ENCODE results near the gene SLC39A3. TPM values are rescaled to one million over a fixed set of nuclear protein-coding genes. Genes with fewer than 3 reads are reported as not detected.

SLC39A3 gene
- total RNA-seq, 1 experiment from 2014 or later: 28.2 TPM

DNA sequence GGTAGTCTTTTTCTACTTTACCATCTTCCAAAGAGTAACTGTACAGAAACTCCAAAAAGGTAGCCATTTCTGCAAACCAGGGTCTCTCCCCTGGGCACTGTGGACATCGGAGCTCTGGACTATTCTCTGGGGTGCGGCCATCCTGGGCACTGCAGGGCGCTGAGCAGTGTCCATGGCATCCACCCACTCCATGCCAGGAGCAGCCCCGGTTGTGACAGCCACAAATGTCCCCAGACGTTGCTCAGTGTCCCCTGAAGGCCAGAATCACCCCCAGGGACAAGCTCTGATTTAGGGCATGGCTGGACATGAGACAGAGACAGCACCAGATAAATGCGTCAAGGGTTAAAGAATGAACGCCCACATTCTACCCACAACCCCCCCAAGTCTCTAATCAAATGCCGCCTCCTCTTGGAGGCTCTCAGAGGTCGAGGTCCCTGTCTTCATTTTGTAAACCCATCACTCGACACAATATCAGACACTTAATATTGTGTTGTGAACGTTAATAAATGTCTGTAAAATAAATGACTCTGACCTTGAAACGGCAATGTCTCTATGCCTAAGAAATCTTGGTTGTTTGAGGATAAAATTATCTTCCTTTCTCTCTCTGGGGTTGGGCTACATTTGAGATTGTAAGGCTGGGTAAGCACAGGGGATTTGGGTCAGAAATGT is 46.2 kb downstream of the SLC39A3 start:
- H3K27me3 Mint-ChIP-seq (ENCODE audit: unreplicated experiment): peaks cover 22% of the 10 kb centered on the region
- no peak for DNase-seq
- H3K9me3 Mint-ChIP-seq (ENCODE audit: low read depth, unreplicated experiment): no peaks in the 10 kb centered on the region
- no TSS peak for BruUV-seq (replicated peaks)
- no peaks in the 10 kb centered on the region for H3K36me3 Mint-ChIP-seq (ENCODE audit: insufficient read depth, unreplicated experiment)
- CTCF ChIA-PET: no interaction called here
- H3K4me3 Mint-ChIP-seq (ENCODE audit: low read depth, unreplicated experiment): no peak overlapping the region
- H3K27ac Mint-ChIP-seq (ENCODE audit: unreplicated experiment): no peak overlapping the region
- intact Hi-C loops (cut with micrococcal nuclease; ENCODE audit: unreplicated experiment): no loop called here
- TF ChIP-seq, protein P1, sequence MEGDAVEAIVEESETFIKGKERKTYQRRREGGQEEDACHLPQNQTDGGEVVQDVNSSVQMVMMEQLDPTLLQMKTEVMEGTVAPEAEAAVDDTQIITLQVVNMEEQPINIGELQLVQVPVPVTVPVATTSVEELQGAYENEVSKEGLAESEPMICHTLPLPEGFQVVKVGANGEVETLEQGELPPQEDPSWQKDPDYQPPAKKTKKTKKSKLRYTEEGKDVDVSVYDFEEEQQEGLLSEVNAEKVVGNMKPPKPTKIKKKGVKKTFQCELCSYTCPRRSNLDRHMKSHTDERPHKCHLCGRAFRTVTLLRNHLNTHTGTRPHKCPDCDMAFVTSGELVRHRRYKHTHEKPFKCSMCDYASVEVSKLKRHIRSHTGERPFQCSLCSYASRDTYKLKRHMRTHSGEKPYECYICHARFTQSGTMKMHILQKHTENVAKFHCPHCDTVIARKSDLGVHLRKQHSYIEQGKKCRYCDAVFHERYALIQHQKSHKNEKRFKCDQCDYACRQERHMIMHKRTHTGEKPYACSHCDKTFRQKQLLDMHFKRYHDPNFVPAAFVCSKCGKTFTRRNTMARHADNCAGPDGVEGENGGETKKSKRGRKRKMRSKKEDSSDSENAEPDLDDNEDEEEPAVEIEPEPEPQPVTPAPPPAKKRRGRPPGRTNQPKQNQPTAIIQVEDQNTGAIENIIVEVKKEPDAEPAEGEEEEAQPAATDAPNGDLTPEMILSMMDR (IDR thresholded peaks at IDR 0.05; ENCODE audit: unreplicated experiment): no peak
- peaks cover 8% of the 10 kb centered on the region for H3K4me1 Mint-ChIP-seq (ENCODE audit: low read depth, unreplicated experiment)

- TF ChIP-seq, protein P1 (IDR thresholded peaks at IDR 0.05; ENCODE audit: unreplicated experiment): no peak
- Mint-ChIP-seq H3K4me3 (ENCODE audit: low read depth, unreplicated experiment) (no peak overlapping the region), H3K27ac (ENCODE audit: unreplicated experiment) (no peak overlapping the region), H3K27me3 (ENCODE audit: unreplicated experiment) (peaks cover 22% of the 10 kb centered on the region), H3K36me3 (ENCODE audit: insufficient read depth, unreplicated experiment) (no peaks in the 10 kb centered on the region), H3K9me3 (ENCODE audit: low read depth, unreplicated experiment) (no peaks in the 10 kb centered on the region), H3K4me1 (ENCODE audit: low read depth, unreplicated experiment) (peaks cover 8% of the 10 kb centered on the region)
- DNase-seq: no peak
- intact Hi-C loops (cut with micrococcal nuclease; ENCODE audit: unreplicated experiment): no loop called here
- no TSS peak for BruUV-seq (replicated peaks)
- CTCF ChIA-PET: no interaction called here
Observed at GRCh38 chr19:2691951-2692350, 47.9 kb downstream of the SLC39A3 start.

DNA sequence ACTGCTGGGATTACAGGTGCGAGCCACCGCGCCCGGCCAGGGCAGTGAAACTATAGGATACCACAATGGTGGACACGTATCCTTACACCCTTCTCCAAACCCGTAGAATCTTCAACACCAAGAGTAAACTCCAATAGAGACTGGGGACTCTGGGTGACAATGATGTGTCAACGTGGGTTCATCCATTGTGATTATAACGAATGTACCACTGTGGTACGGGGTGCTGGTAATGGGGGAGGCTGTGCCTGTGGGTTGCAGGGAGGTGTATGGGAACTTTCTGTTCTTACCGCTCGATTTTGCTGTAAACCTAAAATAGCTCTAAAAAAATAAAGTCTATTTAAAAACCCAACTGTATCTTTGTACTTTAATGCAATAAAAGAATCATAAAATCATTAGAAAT is 49.0 kb downstream of the SLC39A3 start:
- DNase-seq: no peak
- Mint-ChIP-seq H3K27me3 (ENCODE audit: unreplicated experiment) (peaks cover 12% of the 10 kb centered on the region), H3K9me3 (ENCODE audit: low read depth, unreplicated experiment) (no peaks in the 10 kb centered on the region), H3K36me3 (ENCODE audit: insufficient read depth, unreplicated experiment) (no peaks in the 10 kb centered on the region), H3K27ac (ENCODE audit: unreplicated experiment) (no peak overlapping the region), H3K4me3 (ENCODE audit: low read depth, unreplicated experiment) (no peak overlapping the region), H3K4me1 (ENCODE audit: low read depth, unreplicated experiment) (peaks cover 8% of the 10 kb centered on the region)
- TF ChIP-seq, protein P1 (IDR thresholded peaks at IDR 0.05; ENCODE audit: unreplicated experiment): no peak
- CTCF ChIA-PET: no interaction called here
- intact Hi-C loops (cut with micrococcal nuclease; ENCODE audit: unreplicated experiment): no loop called here
- BruUV-seq (replicated peaks): no TSS peak

- CTCF ChIA-PET: interaction anchor here (0.7 kb wide), 1 partner anchor 115 kb away, joined by 5 read pairs; no protein-coding TSS in a partner anchor
- no peaks in the 10 kb centered on the region for H3K27me3 Mint-ChIP-seq (ENCODE audit: unreplicated experiment)
- no peaks in the 10 kb centered on the region for H3K4me1 Mint-ChIP-seq (ENCODE audit: low read depth, unreplicated experiment)
- H3K9me3 Mint-ChIP-seq (ENCODE audit: low read depth, unreplicated experiment): no peaks in the 10 kb centered on the region
- TF ChIP-seq, protein P1 (IDR thresholded peaks at IDR 0.05; ENCODE audit: unreplicated experiment): no peak
- H3K4me3 Mint-ChIP-seq (ENCODE audit: low read depth, unreplicated experiment): no peak overlapping the region
- no TSS peak for BruUV-seq (replicated peaks)
- DNase-seq: no peak
- no peaks in the 10 kb centered on the region for H3K36me3 Mint-ChIP-seq (ENCODE audit: insufficient read depth, unreplicated experiment)
- H3K27ac Mint-ChIP-seq (ENCODE audit: unreplicated experiment): no peak overlapping the region
- intact Hi-C loops (cut with micrococcal nuclease; ENCODE audit: unreplicated experiment): no loop called here
Observed at GRCh38 chr19:2686360-2686759, 53.5 kb downstream of the SLC39A3 start.
